HEK293T (cell line): Measurements from ENCODE around the gene FZD4.

Source experiments
- FOXA1 ChIP-seq: fragments of 450-650 bp; IDR thresholded peaks from 2 replicates; pipeline ENCODE4 v1.6.1; 2016; ENCODE audit warnings: mild to moderate bottlenecking
- FOXM1 ChIP-seq: fragments of 450-650 bp; IDR thresholded peaks from 2 replicates; pipeline ENCODE4 v1.6.1; 2017; ENCODE audit warnings: mild to moderate bottlenecking, borderline replicate concordance
- SP1 ChIP-seq: fragments of 450-650 bp; IDR thresholded peaks from 2 replicates; pipeline ENCODE4 v1.6.1; 2017
- SUZ12 ChIP-seq: fragments of 450-650 bp; IDR thresholded peaks from 2 replicates; pipeline ENCODE4 v1.6.1; 2016; ENCODE audit warnings: mild to moderate bottlenecking
- TARDBP ChIP-seq: fragments of 450-650 bp; IDR thresholded peaks from 2 replicates; pipeline ENCODE4 v1.6.1; 2016

- TF ChIP-seq SUZ12 (no peak), TARDBP (no peak), SP1 (no peak), FOXM1 (no peak), FOXA1 (no peak)
Measured at GRCh38 chr11:86991341-86991740, 36.1 kb upstream of the FZD4 start.
